NCI-H2107 (cell line): Measurements from ENCODE around the gene CGNL1.

Experiments
- DNase-seq: peaks from one replicate; lab custom pipeline; 2025; lab: John Stamatoyannopoulos, UW

Gene CGNL1

DNA sequence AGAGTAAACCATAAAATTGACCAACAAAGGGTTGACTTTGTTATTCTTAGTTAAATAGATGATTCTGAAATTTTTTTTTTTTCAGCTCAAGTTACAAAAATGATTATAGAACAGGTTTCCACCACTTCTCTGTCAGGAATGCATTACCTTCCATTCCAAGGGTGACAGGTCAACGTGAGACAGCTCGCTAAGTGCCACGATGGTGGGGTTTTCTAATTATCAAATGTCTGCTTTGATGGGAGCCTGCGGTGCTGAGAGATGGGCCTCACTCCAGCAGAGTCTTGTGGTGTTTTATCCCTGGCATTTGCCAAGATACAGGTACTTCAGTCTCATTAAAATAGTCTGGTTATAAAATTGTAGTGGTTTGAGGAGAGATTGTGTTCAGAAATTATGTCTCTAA, 80.3 kb downstream of the CGNL1 start:
- no peak for DNase-seq

GRCh38 chr15:57457726-57458125, 81.4 kb downstream of the CGNL1 start:
- no peak for DNase-seq

DNA sequence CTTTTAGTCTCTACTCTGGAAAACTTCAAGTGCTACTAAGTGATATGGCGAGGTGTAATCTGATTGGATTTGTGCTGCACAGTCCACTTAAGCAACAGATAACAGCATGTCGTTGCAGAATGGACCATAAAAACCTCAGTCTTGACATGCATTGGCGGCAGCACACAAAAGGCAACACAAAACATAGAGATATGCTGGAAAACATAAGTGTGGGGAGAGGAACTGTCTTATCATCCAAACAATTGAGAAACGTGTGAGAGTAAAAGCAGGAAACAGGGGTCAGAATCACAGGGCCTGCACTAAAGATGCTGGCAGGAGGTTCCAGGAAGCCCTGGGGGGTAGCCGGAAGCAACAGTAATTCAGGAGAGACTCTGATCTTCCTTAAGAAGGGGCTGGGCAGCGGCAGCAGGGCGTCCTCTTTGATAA, 82.1 kb downstream of the CGNL1 start:
- no peak for DNase-seq

DNA sequence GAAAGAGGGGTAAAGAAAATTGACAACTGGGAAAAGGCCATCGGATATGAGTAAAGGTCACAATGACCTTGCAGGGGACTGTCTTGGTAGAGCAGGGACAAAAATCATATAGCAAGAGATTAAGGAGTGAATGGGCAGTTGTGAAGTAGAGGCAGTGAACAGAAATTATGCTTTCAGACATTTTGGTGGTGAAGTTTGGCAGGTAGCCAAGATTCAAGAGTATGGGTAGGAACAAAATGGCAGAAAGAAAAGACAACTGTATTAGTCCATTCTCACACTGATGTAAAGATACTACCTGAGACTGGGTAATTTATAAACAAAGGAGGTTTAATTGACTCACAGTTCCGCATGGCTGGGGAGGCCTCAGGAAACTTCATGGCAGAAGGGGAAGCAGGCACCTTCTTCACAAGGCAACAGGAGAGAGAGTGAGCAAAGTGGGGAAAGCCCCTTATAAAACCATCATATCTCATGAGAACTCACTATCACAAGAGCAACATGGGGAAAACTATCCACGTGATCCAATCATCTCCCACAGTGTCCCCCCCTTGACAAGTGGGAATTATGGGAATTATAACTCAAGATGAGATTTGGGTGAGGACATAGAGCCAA, 84.0 kb downstream of the CGNL1 start:
- no peak for DNase-seq

- DNase-seq = no peak
These were observed 85.2 kb downstream of the CGNL1 start for GRCh38 chr15:57461541-57461940.

DNA sequence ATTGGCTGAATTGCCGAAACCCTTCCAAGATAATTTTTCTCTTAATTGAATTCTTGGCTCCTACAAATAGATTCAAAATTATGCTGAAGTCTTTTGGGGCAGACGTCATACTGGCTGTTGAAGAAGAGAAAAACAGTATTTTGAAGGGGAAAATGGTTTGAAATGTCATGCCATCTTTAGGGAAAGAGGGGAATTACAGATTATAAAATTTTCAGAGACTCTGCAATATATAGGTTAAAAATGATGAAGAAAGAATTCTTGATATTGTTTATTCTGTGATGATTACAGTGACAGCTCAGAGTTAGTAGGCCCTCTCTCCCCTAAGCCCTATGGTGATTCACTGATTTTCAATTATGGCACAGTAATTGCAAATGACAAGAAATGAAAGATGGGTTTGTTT, 86.1 kb downstream of the CGNL1 start:
- DNase-seq = no peak

DNA sequence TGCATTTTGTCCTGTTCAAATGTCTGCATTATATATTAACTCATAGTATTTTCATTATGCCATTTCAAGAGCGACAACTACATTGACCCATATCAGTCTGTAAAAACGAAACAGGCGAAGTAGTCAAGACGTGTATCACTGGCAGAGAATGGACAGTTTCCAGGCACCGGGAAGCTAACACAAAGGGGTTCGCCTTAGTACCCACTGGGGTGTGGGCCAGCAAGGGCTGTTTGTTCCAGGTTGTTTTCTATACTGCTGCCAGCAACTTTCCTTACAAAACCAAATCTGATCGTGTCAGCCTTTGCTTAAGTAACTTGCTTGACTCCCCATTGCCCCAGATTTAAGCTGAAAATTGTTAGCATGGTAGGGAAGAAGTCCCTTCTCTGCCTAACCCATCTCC, 87.1 kb downstream of the CGNL1 start:
- no peak for DNase-seq

DNA sequence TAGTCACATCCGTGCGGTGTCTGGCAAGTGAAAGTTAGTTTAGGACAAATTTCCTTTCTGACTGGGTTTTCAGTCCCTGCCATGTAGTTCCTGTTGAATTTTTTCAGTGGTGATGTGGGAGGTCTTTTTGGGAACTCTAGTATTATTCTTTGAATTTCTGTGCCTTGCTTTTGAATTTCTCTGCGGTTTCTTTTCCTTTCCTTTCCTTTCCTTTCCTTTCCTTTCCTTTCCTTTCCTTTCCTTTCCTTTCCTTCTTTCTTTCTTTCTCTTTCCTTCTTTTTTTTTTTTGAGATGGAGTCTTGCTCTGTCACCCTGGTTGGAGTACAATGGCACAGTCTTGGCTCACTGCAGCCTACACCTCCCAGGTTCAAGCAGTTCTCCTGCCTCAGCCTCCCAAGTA, 88.2 kb downstream of the CGNL1 start:
- no peak for DNase-seq

- DNase-seq = no peak
These were observed 92.2 kb downstream of the CGNL1 start for GRCh38 chr15:57468486-57468885.

DNA sequence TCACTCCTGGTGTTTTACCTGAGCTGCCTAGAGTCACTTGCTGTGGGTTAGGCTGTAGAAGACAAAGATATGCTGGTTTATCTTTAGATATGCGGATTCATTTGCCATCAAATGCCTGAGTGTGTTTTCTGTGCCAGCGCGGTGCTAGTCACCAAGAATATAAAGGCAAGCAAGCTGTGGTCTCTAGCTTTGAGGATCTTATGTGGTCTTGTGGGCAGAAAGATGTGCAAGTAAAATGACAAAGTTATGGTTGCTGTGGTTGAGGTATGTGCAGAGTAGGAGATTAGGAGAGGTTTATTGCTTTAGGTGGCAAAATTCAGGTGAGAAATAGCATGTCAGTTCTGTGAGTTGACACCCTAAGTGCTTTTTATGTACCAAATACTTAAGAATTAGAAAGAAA, 94.2 kb downstream of the CGNL1 start:
- no peak for DNase-seq

GRCh38 chr15:57472861-57473260, 96.6 kb downstream of the CGNL1 start:
- DNase-seq = no peak

GRCh38 chr15:57476533-57476975, 100.2 kb downstream of the CGNL1 start:
- DNase-seq = no peak

- no peak for DNase-seq
These were observed 101.6 kb downstream of the CGNL1 start for GRCh38 chr15:57477736-57478522.

DNA sequence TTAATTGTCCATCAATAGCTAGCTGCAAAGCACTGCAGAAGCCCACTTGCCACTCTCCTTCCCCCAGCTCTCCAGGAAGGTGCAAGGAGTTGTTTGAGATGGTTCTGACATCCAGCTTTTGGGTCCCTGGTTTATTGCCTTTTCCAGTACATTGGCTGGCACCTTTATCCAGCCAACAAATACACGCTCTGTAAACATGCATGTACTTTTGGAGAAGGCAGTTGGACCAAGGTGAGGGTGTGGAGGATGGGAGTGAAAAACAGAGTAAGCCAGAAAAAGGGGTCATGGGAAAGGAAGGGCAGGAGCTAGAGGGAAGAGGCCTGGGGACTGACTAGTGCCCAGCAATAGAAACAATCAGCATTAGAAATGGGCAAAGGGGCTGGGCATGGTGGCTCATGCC, 102.7 kb downstream of the CGNL1 start:
- no peak for DNase-seq

GRCh38 chr15:57481038-57481705, 104.9 kb downstream of the CGNL1 start:
- DNase-seq = no peak

GRCh38 chr15:57485869-57486268, 109.6 kb downstream of the CGNL1 start:
- DNase-seq = no peak

DNA sequence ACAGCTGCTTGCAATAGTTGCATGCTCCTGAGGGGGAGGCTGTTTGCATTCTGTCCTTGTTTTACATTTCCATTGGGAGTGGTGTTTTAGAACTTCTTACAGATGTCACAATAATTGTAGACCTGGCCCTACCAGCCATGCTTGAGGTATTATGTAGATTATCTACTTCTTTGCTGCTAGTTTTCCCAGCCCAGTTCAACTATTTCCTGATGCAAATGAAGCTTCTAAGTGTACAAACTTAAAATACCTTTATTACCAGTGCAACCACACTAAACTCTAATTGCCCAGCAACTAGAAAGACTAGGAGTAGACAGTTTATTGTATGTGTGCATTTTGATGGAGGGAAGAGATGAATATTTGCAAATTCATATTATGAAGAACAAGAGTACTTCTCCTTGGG, 110.5 kb downstream of the CGNL1 start:
- DNase-seq = no peak

GRCh38 chr15:57489122-57489521, 112.8 kb downstream of the CGNL1 start:
- DNase-seq = no peak

DNA sequence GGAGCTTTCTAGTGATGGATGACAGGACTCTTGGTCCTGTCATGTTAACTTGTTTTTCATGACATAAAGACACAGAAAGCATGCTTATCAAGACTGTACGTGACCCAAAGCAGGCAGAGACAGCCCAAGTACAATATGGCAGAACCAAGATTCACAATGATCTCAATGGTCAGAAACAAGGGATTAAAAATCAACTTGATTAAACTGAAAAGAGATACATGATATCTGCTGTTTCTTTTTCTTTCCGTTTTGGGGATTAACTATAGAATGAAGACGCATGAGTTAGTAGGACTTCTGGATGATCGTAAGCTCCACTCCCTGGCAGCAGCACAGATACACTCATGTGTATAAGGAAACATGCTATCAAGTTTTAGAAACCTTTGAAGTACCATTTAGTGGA, 117.0 kb downstream of the CGNL1 start:
- DNase-seq = no peak

DNA sequence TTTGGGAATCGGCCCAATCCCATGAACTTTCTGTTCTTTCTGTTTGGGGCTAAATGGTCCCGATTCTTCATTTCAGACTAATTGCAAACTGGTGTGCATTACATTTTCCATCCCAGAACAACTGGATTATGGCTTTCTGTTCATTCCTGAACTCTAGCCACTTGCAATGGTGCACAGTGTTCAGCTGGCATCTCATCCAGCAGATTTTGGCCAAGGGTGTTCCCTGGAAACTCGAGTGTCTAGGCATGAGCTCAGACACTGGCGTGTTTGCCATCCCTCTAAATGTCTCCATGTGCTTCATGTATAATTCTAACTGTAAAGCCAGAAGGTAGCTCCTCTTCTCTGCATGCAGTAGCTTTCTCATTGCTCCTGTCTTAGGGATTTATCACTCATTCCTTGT, 118.3 kb downstream of the CGNL1 start:
- DNase-seq = no peak

GRCh38 chr15:57495041-57495440, 118.7 kb downstream of the CGNL1 start:
- no peak for DNase-seq

- no peak for DNase-seq
These were observed 119.4 kb downstream of the CGNL1 start for GRCh38 chr15:57495554-57496165.

- no peak for DNase-seq
These were observed 120.3 kb downstream of the CGNL1 start for GRCh38 chr15:57496594-57496945.
